ENCODE data around the gene BNIP1. TPM values are rescaled to one million over a fixed set of nuclear protein-coding genes. Genes with fewer than 3 reads are reported as not detected.
"Not testable (repeated sequence)": the region's sequence is repeated elsewhere in the genome, so short reads cannot be mapped to it uniquely, and the experiment has no call there.

BNIP1 gene
- total and polyA plus RNA-seq, 4 donors, result 7.6 to 9.1 (median 8.5) TPM

DNA sequence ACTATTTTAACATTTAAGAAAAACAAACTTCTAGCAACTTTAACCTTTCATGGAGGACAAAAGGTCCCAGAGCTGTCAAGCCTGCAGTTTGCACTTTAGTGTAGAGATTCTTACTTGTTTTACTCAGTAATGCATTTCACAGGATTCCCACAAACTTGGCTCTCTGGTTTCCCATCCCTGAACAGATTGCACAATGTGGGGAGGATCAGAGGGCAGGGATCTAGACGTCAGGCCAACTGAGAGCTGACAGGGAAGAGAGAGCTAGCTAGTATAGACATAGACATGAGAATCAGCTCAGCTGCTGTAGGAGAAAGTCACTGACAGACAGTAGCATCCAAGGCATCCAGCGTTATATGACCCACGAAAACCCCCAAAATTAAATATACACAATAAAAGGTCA is 20.9 kb upstream of the BNIP1 start:
- Histone ChIP-seq H3K4me1 (ENCODE audit: control insufficient read depth in 1 of 2, insufficient read depth in 2 of 2, low read length in 2 of 2) (no peaks in the 10 kb centered on the region), H3K36me3 (ENCODE audit: control insufficient read depth in 1 of 2, insufficient read depth in 2 of 2, low read length in 1 of 2) (peaks cover 0 to 6% of the 10 kb centered on the region in 2 donors), H3K9me3 (ENCODE audit: control insufficient read depth, low read length) (no peaks in the 10 kb centered on the region), H3K27ac (ENCODE audit: low read depth in 1 of 2, low read length in 2 of 2) (no peak overlapping the region), H3K4me3 (ENCODE audit: low read length in 2 of 2) (no peak overlapping the region), H3K27me3 (ENCODE audit: control insufficient read depth in 1 of 2, insufficient read depth in 2 of 2, low read length in 1 of 2) (no peaks in the 10 kb centered on the region)
- DNase-seq (no peak), ATAC-seq (ENCODE audit: low FRiP score) (no peak)
- intact Hi-C loops (cut with DNase I), result no loop called here
- 67 to 71% methylated on average over 3 of the region's 3 CpGs for WGBS, 2 donors

DNA sequence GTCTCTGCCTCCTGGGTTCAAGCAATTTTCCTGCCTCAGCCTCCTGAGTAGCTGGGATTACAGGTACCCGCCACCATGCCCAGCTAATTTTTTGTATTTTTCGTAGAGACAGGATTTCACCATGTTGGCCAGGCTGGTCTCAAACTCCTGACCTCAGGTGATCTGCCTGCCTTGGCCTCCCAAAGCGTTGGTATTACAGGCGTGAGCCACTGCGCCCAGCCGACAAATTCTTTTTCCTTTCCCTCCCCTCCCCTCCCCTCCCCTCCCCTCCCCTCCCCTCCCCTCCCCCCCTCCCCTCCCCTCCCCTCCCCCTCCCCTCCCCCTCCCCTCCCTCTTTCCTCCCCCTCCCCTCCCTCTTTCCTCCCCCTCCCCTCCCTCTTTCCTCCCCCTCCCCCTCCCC is 12.2 kb upstream of the BNIP1 start:
- H3K4me1 ChIP-seq (ENCODE audit: control insufficient read depth in 1 of 2, insufficient read depth in 2 of 2, low read length in 2 of 2); H3K27ac ChIP-seq (ENCODE audit: low read depth in 1 of 2, low read length in 2 of 2); H3K9me3 ChIP-seq (ENCODE audit: control insufficient read depth, low read length); H3K4me3 ChIP-seq (ENCODE audit: low read length in 2 of 2); H3K36me3 ChIP-seq (ENCODE audit: control insufficient read depth in 1 of 2, insufficient read depth in 2 of 2, low read length in 1 of 2); intact Hi-C loops (cut with DNase I); ATAC-seq (ENCODE audit: low FRiP score); H3K27me3 ChIP-seq (ENCODE audit: control insufficient read depth in 1 of 2, insufficient read depth in 2 of 2, low read length in 1 of 2); DNase-seq: not testable (repeated sequence)
- 95% methylated on average over 6 of the region's 6 CpGs for WGBS, 2 donors

DNA sequence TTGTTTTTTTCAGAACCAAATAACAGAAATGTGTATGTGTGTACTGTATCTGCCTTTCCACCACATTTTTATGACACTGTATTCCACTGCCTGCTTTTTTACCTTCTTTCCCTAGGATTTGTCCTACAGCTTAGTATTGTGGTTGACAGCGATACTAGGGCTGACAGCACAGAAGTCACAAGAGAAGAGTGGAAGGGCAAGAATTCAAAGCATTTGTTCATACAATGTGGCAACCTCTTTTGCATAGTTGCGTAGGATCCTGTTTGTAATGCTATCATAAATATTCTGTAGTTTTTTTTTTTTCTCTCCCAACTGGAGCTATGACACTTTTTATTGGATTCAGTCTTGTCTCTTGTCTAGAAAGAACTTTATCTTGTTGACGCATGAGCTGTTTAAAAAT is 5.6 kb upstream of the BNIP1 start:
- no peak for ATAC-seq (ENCODE audit: low FRiP score)
- H3K4me1 ChIP-seq (ENCODE audit: control insufficient read depth in 1 of 2, insufficient read depth in 2 of 2, low read length in 2 of 2), result no peaks in the 10 kb centered on the region
- no peak overlapping the region for H3K4me3 ChIP-seq (ENCODE audit: low read length in 2 of 2)
- intact Hi-C loops (cut with DNase I), result no loop called here
- no peak for DNase-seq
- H3K36me3 ChIP-seq (ENCODE audit: control insufficient read depth in 1 of 2, insufficient read depth in 2 of 2, low read length in 1 of 2), result peaks cover 0 to 3% of the 10 kb centered on the region in 2 donors
- no peaks in the 10 kb centered on the region for H3K9me3 ChIP-seq (ENCODE audit: control insufficient read depth, low read length)
- 93 to 95% methylated on average over 3 of the region's 3 CpGs for WGBS, 2 donors
- H3K27me3 ChIP-seq (ENCODE audit: control insufficient read depth in 1 of 2, insufficient read depth in 2 of 2, low read length in 1 of 2), result no peaks in the 10 kb centered on the region
- H3K27ac ChIP-seq (ENCODE audit: low read depth in 1 of 2, low read length in 2 of 2), result no peak overlapping the region

DNA sequence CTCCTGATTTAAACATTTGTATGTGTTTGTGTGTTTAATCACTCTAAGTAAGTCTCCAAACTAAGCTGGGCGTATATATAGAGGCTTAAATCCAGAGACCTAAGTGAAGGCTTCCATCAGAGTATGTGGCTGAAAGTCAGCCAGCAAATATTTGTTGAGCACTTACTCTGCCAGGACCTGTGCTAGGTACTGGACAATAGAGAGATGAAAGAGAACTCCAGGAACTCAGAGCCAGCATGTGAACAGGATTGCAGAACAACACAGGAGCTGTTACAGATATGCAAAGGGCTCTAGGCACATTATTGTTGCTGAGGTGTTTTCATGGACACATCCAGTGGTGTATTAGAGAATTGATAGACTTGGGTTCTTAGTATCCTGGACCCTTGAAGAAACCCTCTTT is 4.7 kb upstream of the BNIP1 start:
- DNase-seq (no peak), ATAC-seq (ENCODE audit: low FRiP score) (no peak)
- WGBS, 2 donors, result 87 to 91% methylated on average over 1 of the region's 1 CpG
- H3K4me1 ChIP-seq (ENCODE audit: control insufficient read depth in 1 of 2, insufficient read depth in 2 of 2, low read length in 2 of 2), result no peaks in the 10 kb centered on the region
- H3K27me3 ChIP-seq (ENCODE audit: control insufficient read depth in 1 of 2, insufficient read depth in 2 of 2, low read length in 1 of 2), result no peaks in the 10 kb centered on the region
- no peaks in the 10 kb centered on the region for H3K9me3 ChIP-seq (ENCODE audit: control insufficient read depth, low read length)
- H3K4me3 ChIP-seq (ENCODE audit: low read length in 2 of 2), result no peak overlapping the region
- H3K36me3 ChIP-seq (ENCODE audit: control insufficient read depth in 1 of 2, insufficient read depth in 2 of 2, low read length in 1 of 2), result peaks cover 0 to 3% of the 10 kb centered on the region in 2 donors
- intact Hi-C loops (cut with DNase I), result loop anchor here (5.0 to 10.0 kb wide), 5 partner anchors 82 to 425 kb away; partner anchors contain the start of genes ATP6V0E1 (in 2 of the 2) and CREBRF (in 2 of the 2)
- H3K27ac ChIP-seq (ENCODE audit: low read depth in 1 of 2, low read length in 2 of 2), result no peak overlapping the region

DNA sequence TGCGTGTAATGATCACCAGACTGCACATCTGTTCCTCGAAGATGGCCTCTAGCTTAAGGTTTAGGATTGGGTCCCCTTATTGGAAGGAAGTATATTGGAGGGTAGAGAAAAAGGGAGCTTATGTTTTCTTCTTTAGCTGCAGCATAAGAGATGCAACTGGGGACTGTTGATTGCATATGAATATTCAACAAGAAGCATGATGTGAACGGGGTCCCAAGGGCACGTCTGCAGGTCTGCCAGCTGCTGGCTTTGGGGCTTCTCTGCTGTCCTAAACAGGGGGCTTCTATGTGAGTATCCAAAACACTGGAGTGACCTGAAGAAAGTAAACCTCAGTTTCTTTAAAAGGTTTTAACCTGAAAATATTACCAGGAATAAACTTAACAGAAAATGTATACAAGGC is 3.6 kb upstream of the BNIP1 start:
- WGBS, 2 donors, result 57 to 62% methylated on average over 4 of the region's 4 CpGs
- H3K27me3 ChIP-seq (ENCODE audit: control insufficient read depth in 1 of 2, insufficient read depth in 2 of 2, low read length in 1 of 2), result no peaks in the 10 kb centered on the region
- no peaks in the 10 kb centered on the region for H3K4me1 ChIP-seq (ENCODE audit: control insufficient read depth in 1 of 2, insufficient read depth in 2 of 2, low read length in 2 of 2)
- no peaks in the 10 kb centered on the region for H3K9me3 ChIP-seq (ENCODE audit: control insufficient read depth, low read length)
- intact Hi-C loops (cut with DNase I), result loop anchor here (5.0 to 10.0 kb wide), 5 partner anchors 83 to 426 kb away; partner anchors contain the start of genes ATP6V0E1 (in 2 of the 2) and CREBRF (in 2 of the 2)
- ATAC-seq (ENCODE audit: low FRiP score), result no peak
- no peak overlapping the region for H3K27ac ChIP-seq (ENCODE audit: low read depth in 1 of 2, low read length in 2 of 2)
- H3K4me3 ChIP-seq (ENCODE audit: low read length in 2 of 2), result no peak overlapping the region
- peaks cover 0 to 3% of the 10 kb centered on the region in 2 donors for H3K36me3 ChIP-seq (ENCODE audit: control insufficient read depth in 1 of 2, insufficient read depth in 2 of 2, low read length in 1 of 2)
- DNase-seq, result no peak

DNA sequence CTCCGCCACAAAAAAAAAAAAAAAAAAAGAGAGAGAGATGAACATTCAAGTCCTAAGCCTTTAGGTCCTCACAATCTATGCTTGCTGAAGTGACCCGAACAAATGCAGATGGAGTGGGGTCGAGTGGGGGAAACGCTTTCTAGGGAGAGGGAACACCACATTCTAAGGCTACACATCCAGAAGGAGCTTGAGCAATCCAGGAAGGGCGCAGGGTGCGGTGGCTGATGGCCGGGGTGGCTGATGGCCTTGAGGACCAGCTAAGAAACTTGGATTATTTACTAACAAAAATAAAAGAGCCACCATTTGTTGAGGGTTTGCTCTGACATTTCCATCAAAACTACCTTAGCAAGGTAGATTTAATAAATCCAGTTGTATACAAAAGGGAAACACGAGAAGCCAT is 764 bp upstream of the BNIP1 start:
- WGBS, 2 donors, result 89 to 92% methylated on average over 7 to 8 of the region's 8 CpGs
- intact Hi-C loops (cut with DNase I), result loop anchor here (5.0 to 10.0 kb wide), 5 partner anchors 86 to 429 kb away; partner anchors contain the start of genes ATP6V0E1 (in 2 of the 2) and CREBRF (in 2 of the 2)
- no peaks in the 10 kb centered on the region for H3K27me3 ChIP-seq (ENCODE audit: control insufficient read depth in 1 of 2, insufficient read depth in 2 of 2, low read length in 1 of 2)
- peaks cover 3% of the 10 kb centered on the region in 2 donors for H3K36me3 ChIP-seq (ENCODE audit: control insufficient read depth in 1 of 2, insufficient read depth in 2 of 2, low read length in 1 of 2)
- no peak overlapping the region for H3K27ac ChIP-seq (ENCODE audit: low read depth in 1 of 2, low read length in 2 of 2)
- DNase-seq (no peak), ATAC-seq (ENCODE audit: low FRiP score) (no peak)
- no peak overlapping the region for H3K4me3 ChIP-seq (ENCODE audit: low read length in 2 of 2)
- no peaks in the 10 kb centered on the region for H3K9me3 ChIP-seq (ENCODE audit: control insufficient read depth, low read length)
- H3K4me1 ChIP-seq (ENCODE audit: control insufficient read depth in 1 of 2, insufficient read depth in 2 of 2, low read length in 2 of 2), result no peaks in the 10 kb centered on the region

DNA sequence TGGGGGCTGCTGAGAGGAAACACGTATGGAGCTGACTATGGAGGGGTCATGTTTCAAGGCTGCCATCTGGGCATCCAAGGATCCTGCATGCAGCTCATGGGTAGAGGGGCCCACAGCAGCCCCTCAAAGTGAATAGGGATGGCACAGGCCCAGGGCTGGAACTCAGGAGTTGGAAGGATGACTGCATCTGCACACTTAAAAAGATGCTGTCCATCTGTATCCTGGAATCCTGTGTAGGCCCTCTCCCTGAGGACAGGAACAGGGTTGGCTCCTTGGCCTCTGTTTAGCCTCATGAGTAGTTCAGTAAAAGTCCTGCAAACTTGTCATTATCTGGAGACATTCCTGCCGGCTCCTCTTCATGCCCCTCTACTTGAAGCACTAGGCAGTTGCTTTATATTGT is 4.0 kb downstream of the BNIP1 start:
- 70 to 84% methylated on average over 2 of the region's 2 CpGs for WGBS, 2 donors
- ATAC-seq (ENCODE audit: low FRiP score) (no peak), DNase-seq (no peak)
- H3K27ac ChIP-seq (ENCODE audit: low read depth in 1 of 2, low read length in 2 of 2), result no peak overlapping the region
- intact Hi-C loops (cut with DNase I), result loop anchor here (10.0 kb wide), 3 partner anchors 94 to 434 kb away; partner anchors contain the start of genes ATP6V0E1 (in 1 of the 2) and CREBRF (in 1 of the 2)
- no peaks in the 10 kb centered on the region for H3K4me1 ChIP-seq (ENCODE audit: control insufficient read depth in 1 of 2, insufficient read depth in 2 of 2, low read length in 2 of 2)
- no peaks in the 10 kb centered on the region for H3K27me3 ChIP-seq (ENCODE audit: control insufficient read depth in 1 of 2, insufficient read depth in 2 of 2, low read length in 1 of 2)
- H3K9me3 ChIP-seq (ENCODE audit: control insufficient read depth, low read length), result no peaks in the 10 kb centered on the region
- H3K36me3 ChIP-seq (ENCODE audit: control insufficient read depth in 1 of 2, insufficient read depth in 2 of 2, low read length in 1 of 2), result peaks cover 3% of the 10 kb centered on the region in 2 donors
- H3K4me3 ChIP-seq (ENCODE audit: low read length in 2 of 2), result no peak overlapping the region

DNA sequence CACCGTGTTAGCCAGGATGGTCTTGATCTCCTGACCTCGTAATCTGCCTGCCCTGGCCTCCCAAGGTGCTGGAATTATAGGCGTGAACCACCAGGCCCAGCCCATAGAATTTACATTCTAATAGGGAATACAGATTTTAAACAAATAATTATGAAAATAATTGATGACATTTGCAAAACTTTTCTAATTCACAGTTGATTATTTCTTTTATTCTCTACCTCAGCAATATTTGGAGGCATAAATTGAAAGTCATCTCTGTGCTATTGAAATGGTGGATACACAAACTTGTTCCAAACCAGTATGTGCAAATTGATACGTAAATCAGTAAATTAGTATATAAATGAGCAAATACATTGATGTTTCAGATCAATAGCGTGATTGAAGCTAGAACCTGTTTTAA is 8.2 kb downstream of the BNIP1 start:
- DNase-seq (no peak), ATAC-seq (ENCODE audit: low FRiP score) (no peak)
- Histone ChIP-seq H3K4me1 (ENCODE audit: control insufficient read depth in 1 of 2, insufficient read depth in 2 of 2, low read length in 2 of 2) (no peaks in the 10 kb centered on the region), H3K27ac (ENCODE audit: low read depth in 1 of 2, low read length in 2 of 2) (no peak overlapping the region), H3K9me3 (ENCODE audit: control insufficient read depth, low read length) (no peaks in the 10 kb centered on the region), H3K27me3 (ENCODE audit: control insufficient read depth in 1 of 2, insufficient read depth in 2 of 2, low read length in 1 of 2) (no peaks in the 10 kb centered on the region), H3K36me3 (ENCODE audit: control insufficient read depth in 1 of 2, insufficient read depth in 2 of 2, low read length in 1 of 2) (peaks cover 3 to 8% of the 10 kb centered on the region in 2 donors), H3K4me3 (ENCODE audit: low read length in 2 of 2) (no peak overlapping the region)
- WGBS, 2 donors, result 93 to 94% methylated on average over 5 of the region's 5 CpGs
- intact Hi-C loops (cut with DNase I), result no loop called here

DNA sequence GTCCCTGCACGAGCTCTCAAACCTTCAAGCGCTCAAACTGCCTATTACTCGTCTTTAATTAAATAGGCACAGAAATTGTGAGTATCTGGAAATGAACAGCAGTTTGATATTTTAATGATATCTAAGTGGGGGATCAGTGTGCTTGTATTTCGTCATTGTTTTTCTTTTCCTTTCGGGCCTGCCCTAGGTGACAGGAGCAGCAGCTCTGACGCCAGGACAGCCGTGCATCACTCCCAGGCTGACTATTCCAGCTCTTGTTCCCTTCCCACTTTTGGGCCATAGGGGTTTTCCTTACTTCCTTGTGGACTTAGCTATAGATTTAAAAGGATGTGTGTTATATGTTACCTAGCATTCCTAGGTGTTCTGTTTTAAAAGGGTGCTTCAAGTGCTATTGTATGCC is 9.5 kb downstream of the BNIP1 start:
- 79 to 88% methylated on average over 7 of the region's 7 CpGs for WGBS, 2 donors
- H3K36me3 ChIP-seq (ENCODE audit: control insufficient read depth in 1 of 2, insufficient read depth in 2 of 2, low read length in 1 of 2), result peaks cover 3 to 5% of the 10 kb centered on the region in 2 donors

More for the DNA sequence above, 9.5 kb downstream of the BNIP1 start:
- Histone ChIP-seq H3K9me3 (ENCODE audit: control insufficient read depth, low read length) (no peaks in the 10 kb centered on the region), H3K27ac (ENCODE audit: low read depth in 1 of 2, low read length in 2 of 2) (no peak overlapping the region), H3K4me1 (ENCODE audit: control insufficient read depth in 1 of 2, insufficient read depth in 2 of 2, low read length in 2 of 2) (no peaks in the 10 kb centered on the region), H3K4me3 (ENCODE audit: low read length in 2 of 2) (no peak overlapping the region), H3K27me3 (ENCODE audit: control insufficient read depth in 1 of 2, insufficient read depth in 2 of 2, low read length in 1 of 2) (no peaks in the 10 kb centered on the region)
- intact Hi-C loops (cut with DNase I), result no loop called here
- ATAC-seq (ENCODE audit: low FRiP score), result no peak
- no peak for DNase-seq

Data from aorta (tissue), 5 donors.